ENCODE measurements around the gene FBXL5.
A peak's percentile ranks its signal among the peaks of the same experiment; 100 is the strongest.

The FBXL5 gene

GRCh38 chr4:15665753-15666365, 10.7 kb upstream of the FBXL5 start:
- H3K27ac ChIP-seq (ENCODE audit: low read depth in 2 of 2, low read length in 2 of 2), result peak overlapping the region in 1 of 2 donors; percentile 52
- no peak overlapping the region for H3K9ac ChIP-seq (ENCODE audit: low read depth in 1 of 2, low read length in 2 of 2)

GRCh38 chr4:15659768-15660570, 4.8 kb upstream of the FBXL5 start:
- Histone ChIP-seq H3K9ac (ENCODE audit: low read depth in 1 of 2, low read length in 2 of 2) (no peak overlapping the region), H3K27ac (ENCODE audit: low read depth in 2 of 2, low read length in 2 of 2) (peak overlapping the region in 1 of 2 donors; percentile 12), H3K4me3 (ENCODE audit: low read length in 2 of 2) (no peak overlapping the region), H3K9me3 (ENCODE audit: control insufficient read depth in 2 of 2, low read length in 2 of 2) (no peaks in the 10 kb centered on the region), H3K4me1 (ENCODE audit: control insufficient read depth in 2 of 2, insufficient read depth in 2 of 2, low read length in 2 of 2) (peaks cover 3 to 8% of the 10 kb centered on the region in 2 donors), H3K27me3 (ENCODE audit: control insufficient read depth in 2 of 2, insufficient read depth in 2 of 2, low read length in 2 of 2) (no peaks in the 10 kb centered on the region), H3K36me3 (ENCODE audit: control insufficient read depth in 2 of 2, insufficient read depth in 2 of 2, low read length in 2 of 2) (no peaks in the 10 kb centered on the region)

More at GRCh38 chr4:15665753-15666365, 10.7 kb upstream of the FBXL5 start:
- H3K27me3 ChIP-seq (ENCODE audit: control insufficient read depth in 2 of 2, insufficient read depth in 2 of 2, low read length in 2 of 2), result no peaks in the 10 kb centered on the region
- H3K36me3 ChIP-seq (ENCODE audit: control insufficient read depth in 2 of 2, insufficient read depth in 2 of 2, low read length in 2 of 2), result no peaks in the 10 kb centered on the region
- H3K9me3 ChIP-seq (ENCODE audit: control insufficient read depth in 2 of 2, low read length in 2 of 2), result no peaks in the 10 kb centered on the region
- no peak overlapping the region for H3K4me3 ChIP-seq (ENCODE audit: low read length in 2 of 2)
- H3K4me1 ChIP-seq (ENCODE audit: control insufficient read depth in 2 of 2, insufficient read depth in 2 of 2, low read length in 2 of 2), result peaks cover 0 to 2% of the 10 kb centered on the region in 2 donors

GRCh38 chr4:15658781-15659180, 3.6 kb upstream of the FBXL5 start:
- no peak overlapping the region for H3K27ac ChIP-seq (ENCODE audit: low read depth in 2 of 2, low read length in 2 of 2)
- H3K27me3 ChIP-seq (ENCODE audit: control insufficient read depth in 2 of 2, insufficient read depth in 2 of 2, low read length in 2 of 2), result no peaks in the 10 kb centered on the region
- H3K9ac ChIP-seq (ENCODE audit: low read depth in 1 of 2, low read length in 2 of 2), result no peak overlapping the region
- H3K4me3 ChIP-seq (ENCODE audit: low read length in 2 of 2), result no peak overlapping the region
- no peaks in the 10 kb centered on the region for H3K36me3 ChIP-seq (ENCODE audit: control insufficient read depth in 2 of 2, insufficient read depth in 2 of 2, low read length in 2 of 2)
- no peaks in the 10 kb centered on the region for H3K9me3 ChIP-seq (ENCODE audit: control insufficient read depth in 2 of 2, low read length in 2 of 2)
- H3K4me1 ChIP-seq (ENCODE audit: control insufficient read depth in 2 of 2, insufficient read depth in 2 of 2, low read length in 2 of 2), result peaks cover 3 to 12% of the 10 kb centered on the region in 2 donors

- H3K27ac ChIP-seq (ENCODE audit: low read depth in 2 of 2, low read length in 2 of 2), result no peak overlapping the region
- H3K9ac ChIP-seq (ENCODE audit: low read depth in 1 of 2, low read length in 2 of 2), result no peak overlapping the region
- H3K27me3 ChIP-seq (ENCODE audit: control insufficient read depth in 2 of 2, insufficient read depth in 2 of 2, low read length in 2 of 2), result no peaks in the 10 kb centered on the region
- peaks cover 3 to 15% of the 10 kb centered on the region in 2 donors for H3K4me1 ChIP-seq (ENCODE audit: control insufficient read depth in 2 of 2, insufficient read depth in 2 of 2, low read length in 2 of 2)
- no peak overlapping the region for H3K4me3 ChIP-seq (ENCODE audit: low read length in 2 of 2)
- no peaks in the 10 kb centered on the region for H3K9me3 ChIP-seq (ENCODE audit: control insufficient read depth in 2 of 2, low read length in 2 of 2)
- no peaks in the 10 kb centered on the region for H3K36me3 ChIP-seq (ENCODE audit: control insufficient read depth in 2 of 2, insufficient read depth in 2 of 2, low read length in 2 of 2)
These were observed 3.1 kb upstream of the FBXL5 start for GRCh38 chr4:15658136-15658770.

- Histone ChIP-seq H3K9me3 (ENCODE audit: control insufficient read depth in 2 of 2, low read length in 2 of 2) (no peaks in the 10 kb centered on the region), H3K36me3 (ENCODE audit: control insufficient read depth in 2 of 2, insufficient read depth in 2 of 2, low read length in 2 of 2) (no peaks in the 10 kb centered on the region), H3K4me3 (ENCODE audit: low read length in 2 of 2) (no peak overlapping the region), H3K27ac (ENCODE audit: low read depth in 2 of 2, low read length in 2 of 2) (no peak overlapping the region), H3K27me3 (ENCODE audit: control insufficient read depth in 2 of 2, insufficient read depth in 2 of 2, low read length in 2 of 2) (no peaks in the 10 kb centered on the region), H3K9ac (ENCODE audit: low read depth in 1 of 2, low read length in 2 of 2) (no peak overlapping the region), H3K4me1 (ENCODE audit: control insufficient read depth in 2 of 2, insufficient read depth in 2 of 2, low read length in 2 of 2) (peaks cover 8 to 15% of the 10 kb centered on the region in 2 donors)
These were observed 2.2 kb upstream of the FBXL5 start for GRCh38 chr4:15657366-15657765.

GRCh38 chr4:15656038-15656470, 897 bp upstream of the FBXL5 start:
- Histone ChIP-seq H3K27me3 (ENCODE audit: control insufficient read depth in 2 of 2, insufficient read depth in 2 of 2, low read length in 2 of 2) (no peaks in the 10 kb centered on the region), H3K36me3 (ENCODE audit: control insufficient read depth in 2 of 2, insufficient read depth in 2 of 2, low read length in 2 of 2) (no peaks in the 10 kb centered on the region), H3K9me3 (ENCODE audit: control insufficient read depth in 2 of 2, low read length in 2 of 2) (no peaks in the 10 kb centered on the region), H3K9ac (ENCODE audit: low read depth in 1 of 2, low read length in 2 of 2) (peak overlapping the region; percentile 96 to 98), H3K27ac (ENCODE audit: low read depth in 2 of 2, low read length in 2 of 2) (peak overlapping the region; percentile 96 to 98), H3K4me1 (ENCODE audit: control insufficient read depth in 2 of 2, insufficient read depth in 2 of 2, low read length in 2 of 2) (peaks cover 14 to 24% of the 10 kb centered on the region in 2 donors), H3K4me3 (ENCODE audit: low read length in 2 of 2) (peak overlapping the region; percentile 76 to 88)

GRCh38 chr4:15654593-15655222, 449 bp downstream of the FBXL5 start:
- Histone ChIP-seq H3K27ac (ENCODE audit: low read depth in 2 of 2, low read length in 2 of 2) (peak overlapping the region; percentile 96 to 98), H3K36me3 (ENCODE audit: control insufficient read depth in 2 of 2, insufficient read depth in 2 of 2, low read length in 2 of 2) (no peaks in the 10 kb centered on the region), H3K4me3 (ENCODE audit: low read length in 2 of 2) (peak overlapping the region; percentile 67 to 87), H3K27me3 (ENCODE audit: control insufficient read depth in 2 of 2, insufficient read depth in 2 of 2, low read length in 2 of 2) (no peaks in the 10 kb centered on the region), H3K9me3 (ENCODE audit: control insufficient read depth in 2 of 2, low read length in 2 of 2) (no peaks in the 10 kb centered on the region), H3K9ac (ENCODE audit: low read depth in 1 of 2, low read length in 2 of 2) (peak overlapping the region; percentile 27 to 98), H3K4me1 (ENCODE audit: control insufficient read depth in 2 of 2, insufficient read depth in 2 of 2, low read length in 2 of 2) (peaks cover 14 to 29% of the 10 kb centered on the region in 2 donors)

GRCh38 chr4:15653864-15654592, 1.1 kb downstream of the FBXL5 start:
- Histone ChIP-seq H3K4me3 (ENCODE audit: low read length in 2 of 2) (peak overlapping the region; percentile 67 to 87), H3K27ac (ENCODE audit: low read depth in 2 of 2, low read length in 2 of 2) (peak overlapping the region; percentile 96 to 98), H3K4me1 (ENCODE audit: control insufficient read depth in 2 of 2, insufficient read depth in 2 of 2, low read length in 2 of 2) (peaks cover 14 to 29% of the 10 kb centered on the region in 2 donors), H3K27me3 (ENCODE audit: control insufficient read depth in 2 of 2, insufficient read depth in 2 of 2, low read length in 2 of 2) (no peaks in the 10 kb centered on the region), H3K36me3 (ENCODE audit: control insufficient read depth in 2 of 2, insufficient read depth in 2 of 2, low read length in 2 of 2) (no peaks in the 10 kb centered on the region), H3K9me3 (ENCODE audit: control insufficient read depth in 2 of 2, low read length in 2 of 2) (no peaks in the 10 kb centered on the region), H3K9ac (ENCODE audit: low read depth in 1 of 2, low read length in 2 of 2) (peak overlapping the region; percentile 27 to 98)

- Histone ChIP-seq H3K9me3 (ENCODE audit: control insufficient read depth in 2 of 2, low read length in 2 of 2) (no peaks in the 10 kb centered on the region), H3K27ac (ENCODE audit: low read depth in 2 of 2, low read length in 2 of 2) (peak overlapping the region; percentile 96 to 98), H3K4me1 (ENCODE audit: control insufficient read depth in 2 of 2, insufficient read depth in 2 of 2, low read length in 2 of 2) (peaks cover 14 to 29% of the 10 kb centered on the region in 2 donors), H3K9ac (ENCODE audit: low read depth in 1 of 2, low read length in 2 of 2) (peak overlapping the region; percentile 35 to 98), H3K36me3 (ENCODE audit: control insufficient read depth in 2 of 2, insufficient read depth in 2 of 2, low read length in 2 of 2) (no peaks in the 10 kb centered on the region), H3K4me3 (ENCODE audit: low read length in 2 of 2) (peak overlapping the region; percentile 67 to 87), H3K27me3 (ENCODE audit: control insufficient read depth in 2 of 2, insufficient read depth in 2 of 2, low read length in 2 of 2) (no peaks in the 10 kb centered on the region)
These were observed 1.7 kb downstream of the FBXL5 start for GRCh38 chr4:15653420-15653819.

Data from mucosa of rectum (tissue), 2 donors.